Fibroblast of lung (primary cell): Measurements from ENCODE around the gene NXPH3. TPM values are rescaled to one million over a fixed set of nuclear protein-coding genes. Genes with fewer than 3 reads are reported as not detected.

Source experiments
- DNase-seq, 2 donors: peaks; one replicate each; pipeline versions ENCODE4 v3.0.0 to v3.0.0-alpha.2; 2010; ENCODE audit warnings: low read depth in 2 of 2
- H2AFZ ChIP-seq: 2 replicates; pipeline ENCODE4 v1.5.1; 2012; ENCODE audit warnings: low read length, control low read depth, inconsistent platforms
- H3K27ac ChIP-seq: 2 replicates; pipeline ENCODE4 v1.5.1; 2011; ENCODE audit warnings: low read length, control low read depth; ENCODE audit not compliant: insufficient read depth
- H3K27me3 ChIP-seq: 2 replicates; pipeline ENCODE4 v1.5.1; 2011; ENCODE audit warnings: mild to moderate bottlenecking, low read length; ENCODE audit not compliant: control insufficient read depth, insufficient read depth
- H3K36me3 ChIP-seq: 2 replicates; pipeline ENCODE4 v1.5.1; 2011; ENCODE audit warnings: low read length; ENCODE audit not compliant: control insufficient read depth, insufficient read depth
- H3K4me1 ChIP-seq: 2 replicates; pipeline ENCODE4 v1.5.1; 2011; ENCODE audit warnings: low read length; ENCODE audit not compliant: control insufficient read depth, insufficient read depth; ENCODE audit errors: extremely low read depth
- H3K4me2 ChIP-seq: 2 replicates; pipeline ENCODE4 v1.5.1; 2011; ENCODE audit warnings: low read length, control low read depth; ENCODE audit not compliant: insufficient read depth; ENCODE audit errors: extremely low read depth
- H3K4me3 ChIP-seq, 4 experiments: fragments of 200-600 bp in 1 of 4; sonication (generic) in 1 of 4; replicated peaks in 1 of 4; 2 replicates each; pipeline ENCODE4 v1.5.1; 2011 to 2016; ENCODE audit warnings: low read length in 4 of 4, low read depth in 3 of 4, mild to moderate bottlenecking in 3 of 4, control low read depth in 2 of 4, inconsistent platforms in 1 of 4, mixed read lengths in 1 of 4; ENCODE audit not compliant: insufficient read depth in 1 of 4; ENCODE audit errors: control extremely low read depth in 1 of 4
- H3K79me2 ChIP-seq: 2 replicates; pipeline ENCODE4 v1.5.1; 2012; ENCODE audit warnings: mild to moderate bottlenecking, low read length, inconsistent platforms; ENCODE audit not compliant: control insufficient read depth, insufficient read depth
- H3K9ac ChIP-seq: 2 replicates; pipeline ENCODE4 v1.5.1; 2011; ENCODE audit warnings: mild to moderate bottlenecking, low read length, control low read depth; ENCODE audit not compliant: insufficient read depth
- H3K9me3 ChIP-seq: 2 replicates; pipeline ENCODE4 v1.5.1; 2012; ENCODE audit warnings: low read depth, low read length; ENCODE audit not compliant: control insufficient read depth, insufficient read depth
- H4K20me1 ChIP-seq: 2 replicates; pipeline ENCODE4 v1.5.1; 2011; ENCODE audit warnings: low read length; ENCODE audit not compliant: control insufficient read depth, insufficient read depth; ENCODE audit errors: extremely low read depth
- EZH2 ChIP-seq: IDR thresholded peaks from 2 replicates; pipeline ENCODE4 v1.5.1; 2012; ENCODE audit warnings: low read length, control low read depth, mild to moderate bottlenecking; ENCODE audit errors: missing control alignments
- polyA plus RNA-seq, 2 donors: library from polyadenylated mRNA; depleted of rRNA in 1 of 2; stranded (reverse) in 1 of 2; unstranded in 1 of 2; fragments of >200 nt; gene quantifications; 2 replicates each; pipeline ENCODE4 v1.2.1, GENCODE V29; 2011 to 2012; ENCODE audit warnings: missing spikeins in 1 of 2
- total RNA-seq: library from RNA; depleted of rRNA; stranded (reverse); fragments of >200 nt; gene quantifications from 2 replicates; pipeline ENCODE4 v1.2.1, GENCODE V29; 2014
- TF ChIP-seq, protein P1 (sequence below), 2 donors: IDR thresholded peaks in 1 of 2; conservative IDR thresholded peaks in 1 of 2; 1 replicate in 1 of 2; 2 replicates in 1 of 2; pipeline ENCODE4 v1.5.1; 2011 to 2012; ENCODE audit warnings: low read length in 2 of 2, control low read depth in 1 of 2, inconsistent platforms in 1 of 2, low read depth in 1 of 2, mild to moderate bottlenecking in 1 of 2

NXPH3 gene
- total and polyA plus RNA-seq, 2 donors (not counting 1 experiment from before 2014, with no cell fraction given), result 0.36 to 0.66 TPM

DNA sequence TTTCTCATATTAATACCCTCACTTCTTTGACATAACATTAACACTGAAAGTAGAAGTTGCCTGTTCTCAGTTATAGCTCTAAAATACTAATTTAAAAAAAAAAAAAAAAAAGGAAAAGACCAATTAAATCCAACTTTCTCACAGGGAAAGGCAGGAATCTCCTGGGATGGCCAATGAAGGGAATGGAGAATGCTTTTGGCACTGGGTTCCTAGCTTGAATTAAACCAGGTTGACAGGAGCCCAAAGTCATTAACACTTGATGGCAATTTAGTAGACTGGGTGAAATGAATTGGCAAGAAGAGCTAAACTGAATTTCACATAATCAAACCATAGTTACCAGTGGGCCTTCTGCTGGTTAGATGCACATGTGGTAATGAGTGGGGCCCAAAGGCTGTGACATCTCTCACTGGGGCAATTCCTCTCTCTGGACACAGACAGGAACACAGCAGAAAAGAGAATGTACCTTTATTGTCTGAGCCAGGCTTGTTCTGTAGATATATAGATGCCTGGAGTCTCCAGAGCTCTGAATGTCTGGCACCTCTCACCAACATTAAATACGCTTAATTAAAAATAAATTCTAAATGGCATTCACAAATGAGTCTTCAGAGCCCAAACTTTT is 37.6 kb downstream of the NXPH3 start:
- H4K20me1 ChIP-seq, result no peaks in the 10 kb centered on the region
- no peaks in the 10 kb centered on the region for H3K27me3 ChIP-seq
- TF ChIP-seq EZH2, result no peak
- TF ChIP-seq, protein P1, sequence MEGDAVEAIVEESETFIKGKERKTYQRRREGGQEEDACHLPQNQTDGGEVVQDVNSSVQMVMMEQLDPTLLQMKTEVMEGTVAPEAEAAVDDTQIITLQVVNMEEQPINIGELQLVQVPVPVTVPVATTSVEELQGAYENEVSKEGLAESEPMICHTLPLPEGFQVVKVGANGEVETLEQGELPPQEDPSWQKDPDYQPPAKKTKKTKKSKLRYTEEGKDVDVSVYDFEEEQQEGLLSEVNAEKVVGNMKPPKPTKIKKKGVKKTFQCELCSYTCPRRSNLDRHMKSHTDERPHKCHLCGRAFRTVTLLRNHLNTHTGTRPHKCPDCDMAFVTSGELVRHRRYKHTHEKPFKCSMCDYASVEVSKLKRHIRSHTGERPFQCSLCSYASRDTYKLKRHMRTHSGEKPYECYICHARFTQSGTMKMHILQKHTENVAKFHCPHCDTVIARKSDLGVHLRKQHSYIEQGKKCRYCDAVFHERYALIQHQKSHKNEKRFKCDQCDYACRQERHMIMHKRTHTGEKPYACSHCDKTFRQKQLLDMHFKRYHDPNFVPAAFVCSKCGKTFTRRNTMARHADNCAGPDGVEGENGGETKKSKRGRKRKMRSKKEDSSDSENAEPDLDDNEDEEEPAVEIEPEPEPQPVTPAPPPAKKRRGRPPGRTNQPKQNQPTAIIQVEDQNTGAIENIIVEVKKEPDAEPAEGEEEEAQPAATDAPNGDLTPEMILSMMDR (conservative IDR thresholded peaks at IDR 0.05 in 1 of 2, IDR thresholded peaks at IDR 0.05 in 1 of 2; ENCODE audit: low read depth in 1 of 2, low read length in 2 of 2), result no peak
- H3K4me2 ChIP-seq, result no peak overlapping the region
- no peak overlapping the region for H3K27ac ChIP-seq
- no peaks in the 10 kb centered on the region for H3K79me2 ChIP-seq
- no peak for DNase-seq
- H3K36me3 ChIP-seq, result no peaks in the 10 kb centered on the region
- no peak overlapping the region for H3K9ac ChIP-seq
- H3K4me3 ChIP-seq, result no peak overlapping the region
- H3K4me1 ChIP-seq, result peaks cover 8% of the 10 kb centered on the region
- H2AFZ ChIP-seq, result no peak overlapping the region
- H3K9me3 ChIP-seq, result no peaks in the 10 kb centered on the region

DNA sequence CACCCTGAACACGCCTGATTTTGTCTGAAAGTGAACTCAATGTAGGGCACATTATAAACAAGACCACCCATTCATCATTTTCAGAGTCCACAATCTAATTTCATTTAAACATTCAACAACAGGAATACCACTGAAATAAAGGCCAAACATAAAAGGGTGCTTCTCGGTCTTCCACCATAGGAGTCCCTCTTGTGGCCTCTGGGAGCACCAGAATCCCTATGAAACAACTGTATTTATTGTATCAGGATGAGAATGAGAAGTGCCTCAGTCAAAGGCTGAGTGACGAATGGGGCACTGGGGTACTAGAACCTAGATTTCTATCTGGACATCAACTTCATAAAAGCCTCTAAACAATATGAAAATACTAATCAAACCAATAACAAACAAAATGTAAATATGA is 40.4 kb downstream of the NXPH3 start:
- H3K4me2 ChIP-seq, result no peak overlapping the region
- H4K20me1 ChIP-seq, result no peaks in the 10 kb centered on the region
- H3K9ac ChIP-seq, result no peak overlapping the region

DNA sequence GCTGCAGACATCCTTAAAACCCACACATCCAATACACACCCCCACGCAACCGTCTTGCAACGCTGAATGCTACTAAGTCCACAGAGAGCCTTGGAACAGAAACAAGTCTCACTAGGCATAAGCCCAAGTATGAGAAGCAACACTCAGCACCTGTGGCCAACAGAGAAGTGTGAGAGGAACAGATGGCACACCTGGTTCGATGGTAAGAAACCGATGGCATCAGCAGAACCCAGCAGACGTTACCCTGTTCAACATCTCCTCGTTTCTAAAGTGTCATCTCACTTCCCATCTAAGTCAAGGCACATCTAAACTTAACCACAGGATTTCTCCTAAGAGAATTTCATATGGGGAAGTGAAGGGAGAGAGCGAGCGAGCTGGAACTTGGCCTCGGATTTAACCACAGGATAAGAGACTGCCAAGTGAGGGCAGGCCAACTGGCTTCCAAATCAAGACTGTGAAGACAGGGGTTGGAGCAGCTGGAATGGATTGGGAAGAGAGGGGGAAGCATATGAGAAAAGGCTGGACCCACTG is 41.0 kb downstream of the NXPH3 start:
- Histone ChIP-seq H3K4me2 (peak overlapping the region; percentile 72), H3K4me3 (no peak overlapping the region)
- peak; percentile 90 to 93 for DNase-seq

More for the DNA sequence above, 40.4 kb downstream of the NXPH3 start:
- DNase-seq, result no peak
- Histone ChIP-seq H3K9me3 (no peaks in the 10 kb centered on the region), H3K4me1 (peaks cover 8% of the 10 kb centered on the region), H3K27ac (no peak overlapping the region), H2AFZ (no peak overlapping the region), H3K27me3 (no peaks in the 10 kb centered on the region), H3K4me3 (no peak overlapping the region), H3K79me2 (no peaks in the 10 kb centered on the region), H3K36me3 (no peaks in the 10 kb centered on the region)
- TF ChIP-seq, protein P1 (conservative IDR thresholded peaks at IDR 0.05 in 1 of 2, IDR thresholded peaks at IDR 0.05 in 1 of 2; ENCODE audit: low read depth in 1 of 2, low read length in 2 of 2), result peak; percentile 18 to 20
- no peak for TF ChIP-seq EZH2

More for the DNA sequence above, 41.0 kb downstream of the NXPH3 start:
- H4K20me1 ChIP-seq, result no peaks in the 10 kb centered on the region
- no peaks in the 10 kb centered on the region for H3K9me3 ChIP-seq
- H3K27ac ChIP-seq, result no peak overlapping the region
- H3K4me1 ChIP-seq, result peaks cover 8% of the 10 kb centered on the region
- no peaks in the 10 kb centered on the region for H3K79me2 ChIP-seq
- no peaks in the 10 kb centered on the region for H3K27me3 ChIP-seq
- no peaks in the 10 kb centered on the region for H3K36me3 ChIP-seq
- H2AFZ ChIP-seq, result no peak overlapping the region
- TF ChIP-seq, protein P1 (conservative IDR thresholded peaks at IDR 0.05 in 1 of 2, IDR thresholded peaks at IDR 0.05 in 1 of 2; ENCODE audit: low read depth in 1 of 2, low read length in 2 of 2), result no peak
- TF ChIP-seq EZH2, result no peak
- no peak overlapping the region for H3K9ac ChIP-seq
